GM19468 (cell line): Measurements from ENCODE around the gene AAMP.
"Not testable (repeated sequence)": the region's sequence is repeated elsewhere in the genome, so short reads cannot be mapped to it uniquely, and the experiment has no call there.

Source experiments
- ATAC-seq: cut with Tn5 transposase; IDR thresholded peaks from one replicate; pipeline ENCODE4 v1.9.1; 2021; ENCODE audit warnings: mild to moderate bottlenecking, moderate library complexity, moderate number of reproducible peaks; ENCODE audit not compliant: unreplicated experiment; ENCODE audit errors: extremely low read depth

AAMP gene

GRCh38 chr2:218276986-218277755 lies 7.2 kb upstream of the AAMP start:
- ATAC-seq: no peak

DNA sequence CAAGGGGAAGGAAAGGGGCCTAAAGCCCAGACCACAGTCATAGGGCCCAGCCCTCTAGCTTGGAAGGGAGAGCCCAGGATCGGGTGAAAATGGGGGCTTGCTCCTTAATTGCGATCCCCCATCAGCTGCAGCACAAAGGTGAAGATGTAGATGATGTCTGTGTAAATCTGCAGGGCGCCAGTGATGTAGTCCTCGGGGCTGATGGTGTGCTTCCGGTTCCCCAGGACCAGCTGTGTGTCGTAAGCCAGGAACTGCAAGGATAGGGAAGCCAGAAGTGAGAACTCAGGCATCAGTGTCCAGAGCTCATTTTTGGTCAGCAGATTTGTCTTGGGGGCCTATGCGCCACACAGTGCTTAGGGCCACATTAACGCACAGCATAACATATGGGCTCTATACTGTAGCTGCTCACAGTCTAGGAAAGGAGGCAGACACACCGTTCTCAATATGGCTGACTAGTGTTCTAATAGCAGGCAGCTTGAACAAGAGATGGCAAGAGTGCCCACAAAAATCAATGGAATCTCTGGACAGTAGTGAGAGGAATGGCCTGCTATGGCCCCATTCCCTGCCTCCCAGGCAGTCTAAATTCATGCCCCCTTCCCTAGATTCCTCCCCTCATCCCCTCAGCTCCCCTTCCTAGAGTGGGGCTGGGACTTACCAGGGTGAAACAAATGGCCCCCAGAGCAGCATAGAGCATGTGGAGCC lies 5.6 kb upstream of the AAMP start:
- ATAC-seq: no peak

DNA sequence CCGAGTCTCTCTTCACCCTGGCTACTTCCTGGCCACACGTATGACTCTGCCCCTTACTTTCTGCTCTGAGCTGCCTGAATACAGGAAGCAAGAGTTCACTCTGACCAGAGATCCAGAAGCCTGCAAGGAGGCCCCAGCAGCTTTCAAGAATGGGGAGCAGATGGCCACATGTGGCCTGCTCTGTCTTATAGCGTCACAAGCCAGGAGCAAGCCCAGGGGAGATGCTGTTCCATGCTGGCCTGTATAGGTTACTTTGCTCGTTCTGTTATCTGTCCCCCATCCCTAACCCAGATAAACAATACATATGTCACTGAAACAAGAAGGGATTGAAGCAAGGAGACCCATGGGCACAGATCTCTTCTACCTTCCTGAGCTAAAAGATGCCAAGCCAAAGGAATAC lies 4.6 kb upstream of the AAMP start:
- no peak for ATAC-seq

GRCh38 chr2:218273908-218274249 lies 3.9 kb upstream of the AAMP start:
- no peak for ATAC-seq

DNA sequence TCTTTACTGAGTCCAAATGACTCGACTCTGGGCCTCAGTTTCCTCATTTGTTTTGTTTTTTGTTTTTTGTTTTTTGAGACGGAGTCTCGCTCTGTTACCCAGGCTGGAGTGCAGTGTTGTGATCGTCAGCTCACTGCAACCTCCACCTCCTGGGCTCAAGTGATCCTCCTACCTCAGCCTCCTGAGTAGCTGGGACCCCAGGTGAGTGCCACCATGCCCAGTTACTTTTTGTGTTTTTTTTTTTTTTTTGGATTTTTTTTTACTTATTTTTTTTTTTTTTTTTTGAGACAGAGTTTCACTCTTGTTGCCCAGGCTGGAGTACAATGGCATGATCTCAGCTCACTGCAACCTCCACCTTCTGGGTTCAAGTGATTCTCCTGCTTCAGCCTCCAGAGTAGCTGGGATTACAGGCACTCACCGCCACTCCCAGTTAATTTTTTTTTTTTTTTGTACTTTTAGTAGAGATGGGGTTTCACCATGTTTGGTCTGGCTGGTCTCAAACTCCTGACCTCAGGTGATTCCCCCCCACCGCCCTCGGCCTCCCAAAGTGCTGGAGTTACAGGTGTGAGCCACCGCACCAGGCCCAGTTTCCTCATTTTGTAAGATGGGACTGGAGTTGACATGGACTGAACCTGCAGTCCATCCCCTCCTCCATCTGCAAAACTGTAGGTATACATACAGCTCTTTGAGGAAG lies 3.4 kb upstream of the AAMP start:
- not testable (repeated sequence) for ATAC-seq

- no peak for ATAC-seq
Measured at GRCh38 chr2:218272531-218273212, 2.7 kb upstream of the AAMP start.

DNA sequence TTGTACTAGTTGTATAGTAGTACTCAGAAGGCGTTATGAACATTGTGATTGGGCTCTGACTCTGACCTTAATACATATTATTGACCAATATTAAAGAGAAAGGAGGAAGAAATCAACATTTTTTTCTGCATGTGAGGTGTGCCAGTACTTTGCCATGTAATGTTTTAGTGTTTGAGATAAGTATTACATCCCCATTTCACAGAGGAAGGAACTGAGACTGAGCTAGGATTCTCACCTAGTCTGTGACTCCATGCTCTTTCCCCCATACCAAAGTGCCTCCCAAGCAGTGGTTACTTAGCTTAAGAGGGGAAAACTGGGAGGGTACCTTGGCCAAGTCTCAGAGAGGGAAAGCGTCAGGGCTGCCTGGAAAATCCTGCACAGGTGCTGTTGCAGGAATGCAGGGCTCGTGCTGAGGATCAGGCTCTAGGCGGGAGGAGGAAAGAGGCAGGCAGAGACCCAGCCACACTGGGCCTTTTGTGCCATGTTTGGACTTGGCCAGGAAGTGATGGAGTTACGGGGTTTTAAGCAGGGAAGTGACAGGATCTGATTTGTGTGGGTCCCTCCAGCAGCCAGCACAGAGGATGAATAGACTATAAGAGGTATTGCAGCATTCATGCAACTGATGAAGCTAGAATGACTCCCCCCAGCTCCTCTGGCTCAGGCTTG lies 2.1 kb upstream of the AAMP start:
- ATAC-seq: no peak

DNA sequence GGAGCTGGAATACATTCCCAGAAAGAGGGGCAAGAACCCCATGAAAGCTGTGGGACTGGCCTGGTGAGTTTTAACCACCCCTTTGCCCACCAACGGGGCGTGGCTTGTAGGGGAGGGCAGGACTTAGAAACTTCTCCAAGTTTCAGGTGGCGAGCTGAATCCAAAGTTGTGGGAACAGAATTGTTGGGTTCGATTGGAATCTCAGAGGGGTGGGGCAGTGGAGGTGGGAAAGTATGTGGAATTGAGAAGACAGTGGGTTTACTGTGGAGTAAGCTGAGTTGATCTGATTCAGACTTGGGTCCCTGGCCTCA lies 1.5 kb upstream of the AAMP start:
- no peak for ATAC-seq

- ATAC-seq: no peak
Measured at GRCh38 chr2:218270721-218271486, 967 bp upstream of the AAMP start.

GRCh38 chr2:218267259-218267658 lies 2.7 kb downstream of the AAMP start:
- no peak for ATAC-seq

GRCh38 chr2:218266316-218266979 lies 3.5 kb downstream of the AAMP start:
- no peak for ATAC-seq

DNA sequence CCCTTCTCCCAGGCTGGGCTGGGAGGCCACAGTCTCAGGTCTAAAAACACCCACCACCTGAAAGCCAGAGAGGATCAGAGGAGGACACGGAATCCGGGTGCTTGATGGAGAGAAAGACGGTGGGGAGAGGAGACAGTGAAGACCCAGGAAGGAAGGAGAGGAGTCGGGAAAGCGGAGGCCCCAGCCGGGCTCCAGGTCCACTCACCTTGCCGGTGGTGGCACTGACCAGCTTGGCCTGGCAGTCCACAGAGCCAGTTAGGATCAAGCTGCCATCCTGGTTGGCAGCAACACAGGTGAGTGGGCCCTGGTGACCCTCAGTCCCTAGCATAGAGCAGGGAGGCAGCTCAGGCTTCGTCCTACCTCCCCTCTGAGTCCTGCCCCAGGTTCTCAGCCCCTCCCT lies 4.3 kb downstream of the AAMP start:
- no peak for ATAC-seq

DNA sequence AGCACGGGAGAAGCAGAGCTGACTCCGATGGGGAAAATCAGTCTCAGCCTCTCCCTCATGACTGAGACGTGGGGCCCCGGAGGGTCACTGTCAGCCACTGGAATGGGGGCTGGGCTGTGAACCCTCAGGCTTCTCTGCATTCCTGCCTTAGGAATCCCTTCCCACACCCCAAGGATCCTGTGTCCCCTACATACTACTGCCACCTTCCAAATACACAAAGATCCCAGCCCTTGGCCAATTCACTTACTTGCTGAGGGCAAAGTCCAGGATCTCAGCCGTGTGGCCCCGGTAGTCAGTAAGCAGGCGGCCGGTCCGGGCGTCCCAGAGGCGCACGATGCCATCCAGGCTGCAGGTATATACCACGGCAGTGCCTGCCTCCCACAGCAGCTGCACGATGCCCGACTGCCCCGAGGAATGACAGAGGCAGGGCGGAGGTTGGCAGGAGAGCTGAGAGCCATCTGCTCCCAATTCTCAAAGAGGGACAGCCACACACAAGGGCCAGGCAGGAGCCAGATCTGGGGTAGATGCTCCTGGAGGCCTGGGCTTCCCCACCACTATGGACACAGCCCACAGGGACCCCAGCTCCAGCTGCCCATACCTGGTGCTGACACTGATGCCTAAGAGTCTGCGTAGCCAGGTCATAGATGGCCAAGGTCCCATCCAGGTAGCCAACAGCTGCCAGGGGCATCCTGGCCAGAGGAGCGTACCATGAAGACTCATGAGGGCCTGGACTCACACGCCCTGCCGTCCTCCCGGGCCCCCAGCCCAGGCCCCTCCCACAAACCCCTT lies 5.0 kb downstream of the AAMP start:
- ATAC-seq: no peak

- ATAC-seq: no peak
Measured at GRCh38 chr2:218263817-218264641, 5.9 kb downstream of the AAMP start.

- ATAC-seq: no peak
Measured at GRCh38 chr2:218262631-218263586, 7.0 kb downstream of the AAMP start.

- no peak for ATAC-seq
Measured at GRCh38 chr2:218262237-218262600, 7.7 kb downstream of the AAMP start.
